NB4 (cell line): ENCODE measurements around the gene RNU6-1.

Experiments
- DNase-seq: peaks from one replicate; pipeline ENCODE4 v3.0.0; 2010; ENCODE audit warnings: low read depth
- H3K4me3 ChIP-seq: one replicate; pipeline ENCODE4 v1.5.1; 2011; ENCODE audit warnings: mild to moderate bottlenecking, low read depth, low read length, moderate library complexity
- CTCF ChIP-seq: IDR thresholded peaks from one replicate; pipeline ENCODE4 v1.5.1; 2012; ENCODE audit warnings: low read depth, low read length
- MAX ChIP-seq: IDR thresholded peaks from 2 replicates; pipeline ENCODE4 v1.6.1; 2011; ENCODE audit warnings: low read depth, low read length
- MYC ChIP-seq: IDR thresholded peaks from 2 replicates; pipeline ENCODE4 v1.6.1; 2011; ENCODE audit warnings: low read depth, low read length
- POLR2A ChIP-seq: IDR thresholded peaks from 2 replicates; pipeline ENCODE4 v1.6.1; 2011; ENCODE audit warnings: mild to moderate bottlenecking; ENCODE audit not compliant: insufficient read length; ENCODE audit errors: extremely low read depth

RNU6-1 gene

GRCh38 chr15:67792250-67792942 lies 47.4 kb downstream of the RNU6-1 start:
- DNase-seq = no peak
- H3K4me3 ChIP-seq = no peak overlapping the region
- TF ChIP-seq MYC (no peak), POLR2A (no peak), CTCF (no peak), MAX (no peak)

DNA sequence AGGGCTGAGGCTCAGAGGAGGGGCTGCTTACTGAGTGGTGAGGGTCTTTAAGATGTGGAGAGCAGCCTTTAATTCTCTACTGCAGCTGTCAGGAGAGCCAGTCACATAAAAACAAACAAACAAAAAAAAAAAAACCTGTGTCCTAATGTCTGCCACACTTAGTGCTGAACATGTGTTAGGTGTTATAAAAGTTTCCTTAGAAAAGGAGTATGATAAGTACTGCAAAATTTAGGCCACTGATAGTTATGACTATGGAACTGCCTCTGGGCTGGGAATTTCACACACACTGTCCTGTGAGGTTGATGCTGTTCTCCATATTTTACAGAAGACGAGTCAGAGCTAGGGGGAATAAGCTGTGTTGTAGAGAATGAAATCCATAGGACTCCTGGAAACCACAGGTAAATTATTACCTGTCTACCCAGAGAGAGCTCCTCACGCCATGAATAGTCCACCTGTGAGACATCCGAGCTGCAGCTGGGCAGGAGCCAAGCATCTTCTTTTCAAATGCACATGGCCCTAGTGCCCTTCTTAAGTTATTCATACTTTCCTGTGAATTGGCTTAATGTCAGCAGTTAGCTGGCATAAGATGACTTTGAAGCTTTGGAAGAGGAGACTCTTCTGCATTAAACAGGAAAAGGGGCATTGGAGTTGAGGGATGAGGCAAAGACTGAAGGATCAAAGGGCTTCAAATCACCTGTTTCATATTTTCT lies 49.1 kb downstream of the RNU6-1 start:
- H3K4me3 ChIP-seq = no peak overlapping the region
- DNase-seq = no peak
- TF ChIP-seq CTCF = no peak
- no peak for TF ChIP-seq MYC
- no peak for TF ChIP-seq MAX
- no peak for TF ChIP-seq POLR2A
